CD4-positive, alpha-beta T cell treated with Interferon gamma for 1 hour (primary cell): ENCODE results near the gene SOCS3.
A peak's percentile ranks its signal among the peaks of the same experiment; 100 is the strongest.

Experiments
- DNase-seq: peaks from one replicate; pipeline ENCODE4 v3.0.0-alpha.2; 2020

Gene SOCS3, protein sequence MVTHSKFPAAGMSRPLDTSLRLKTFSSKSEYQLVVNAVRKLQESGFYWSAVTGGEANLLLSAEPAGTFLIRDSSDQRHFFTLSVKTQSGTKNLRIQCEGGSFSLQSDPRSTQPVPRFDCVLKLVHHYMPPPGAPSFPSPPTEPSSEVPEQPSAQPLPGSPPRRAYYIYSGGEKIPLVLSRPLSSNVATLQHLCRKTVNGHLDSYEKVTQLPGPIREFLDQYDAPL

DNA sequence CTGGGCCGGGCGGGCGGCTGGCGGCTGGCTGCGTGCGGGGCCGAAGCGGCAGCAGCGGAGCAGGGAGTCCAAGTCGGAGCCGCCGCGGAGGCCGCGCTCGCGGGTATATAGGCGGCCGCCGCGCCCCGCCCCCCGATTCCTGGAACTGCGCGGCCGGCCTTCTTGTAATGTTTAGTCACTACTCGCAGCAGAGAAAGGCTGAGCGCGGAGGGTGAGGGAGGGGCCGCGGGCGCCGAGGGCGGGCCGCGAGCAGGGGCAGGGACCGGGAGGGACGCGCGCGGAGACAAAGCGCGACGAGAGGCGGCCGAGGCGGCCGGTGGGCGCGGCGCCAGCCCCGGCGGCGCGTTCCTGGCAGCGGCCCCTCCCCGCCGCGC lies at the start of gene SOCS3:
SOCS3 (minus strand) TSS at position 81 of the 374 bp plus-strand sequence. CDS start 982 bp downstream, outside the sequence.
- DNase-seq: peak; percentile 97

DNA sequence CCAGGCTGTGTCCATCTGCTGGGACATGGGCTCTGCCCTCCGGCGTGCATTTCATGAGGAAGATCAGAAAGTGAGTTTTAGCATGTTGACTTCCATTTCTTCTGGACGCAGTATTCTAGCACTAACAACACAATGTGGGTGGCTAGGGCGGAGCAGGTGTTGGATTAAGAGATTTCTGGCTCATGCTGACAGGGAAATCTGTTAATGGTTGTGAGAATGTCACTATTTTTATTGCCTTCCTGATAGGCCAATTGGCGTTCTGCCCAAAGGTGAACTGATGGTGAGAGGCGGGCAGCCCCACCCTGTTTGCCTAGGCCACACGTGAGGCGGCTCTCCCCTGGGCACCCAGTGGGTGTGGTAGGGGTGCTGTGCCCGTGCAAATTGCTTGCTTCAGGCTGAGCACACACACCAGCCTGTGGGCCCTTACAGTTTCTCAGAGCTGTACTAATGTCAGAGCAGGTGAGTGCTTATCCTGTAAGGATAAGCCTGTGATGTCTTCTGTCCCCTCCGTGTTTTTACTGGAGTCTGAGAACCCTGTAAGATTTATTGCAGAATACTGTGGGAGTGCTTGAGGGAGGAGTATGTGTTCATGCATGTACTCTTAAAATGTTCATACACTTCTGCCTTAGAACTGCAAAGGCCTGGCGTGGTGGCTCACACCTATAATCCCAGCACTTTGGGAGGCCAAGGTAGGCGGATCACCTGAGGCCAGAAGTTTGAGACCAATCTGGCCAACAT lies 49.5 kb upstream of the SOCS3 start:
- DNase-seq: no peak

DNA sequence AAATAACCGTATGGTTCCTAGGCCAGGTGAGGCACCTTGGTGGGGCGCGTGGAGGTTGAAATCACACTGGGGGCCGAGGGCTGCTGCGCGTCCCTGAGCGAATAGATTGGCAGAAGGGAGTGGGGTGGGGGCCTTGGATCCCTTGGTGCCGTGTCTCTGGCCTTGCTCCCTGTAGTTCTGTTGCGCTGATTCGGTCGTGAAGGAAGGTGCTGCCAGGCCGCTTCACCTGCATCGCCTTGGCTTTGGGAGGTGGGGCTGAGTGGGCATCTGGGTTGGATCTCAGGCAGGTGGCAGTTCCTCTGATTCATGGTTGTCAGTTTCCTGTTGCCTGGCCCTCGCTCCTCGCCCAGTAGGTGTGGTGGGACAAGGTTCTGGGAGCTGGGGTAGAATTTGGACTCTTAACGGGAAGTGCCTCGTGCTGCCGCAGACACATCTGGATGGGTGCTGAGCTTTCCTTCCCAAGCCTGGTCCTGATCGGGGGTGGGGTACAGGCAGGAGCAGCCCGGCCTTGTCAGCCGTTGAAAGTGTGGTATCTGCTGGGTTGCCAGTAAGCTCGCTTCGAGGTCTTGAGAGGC lies 48.7 kb upstream of the SOCS3 start:
- no peak for DNase-seq

DNA sequence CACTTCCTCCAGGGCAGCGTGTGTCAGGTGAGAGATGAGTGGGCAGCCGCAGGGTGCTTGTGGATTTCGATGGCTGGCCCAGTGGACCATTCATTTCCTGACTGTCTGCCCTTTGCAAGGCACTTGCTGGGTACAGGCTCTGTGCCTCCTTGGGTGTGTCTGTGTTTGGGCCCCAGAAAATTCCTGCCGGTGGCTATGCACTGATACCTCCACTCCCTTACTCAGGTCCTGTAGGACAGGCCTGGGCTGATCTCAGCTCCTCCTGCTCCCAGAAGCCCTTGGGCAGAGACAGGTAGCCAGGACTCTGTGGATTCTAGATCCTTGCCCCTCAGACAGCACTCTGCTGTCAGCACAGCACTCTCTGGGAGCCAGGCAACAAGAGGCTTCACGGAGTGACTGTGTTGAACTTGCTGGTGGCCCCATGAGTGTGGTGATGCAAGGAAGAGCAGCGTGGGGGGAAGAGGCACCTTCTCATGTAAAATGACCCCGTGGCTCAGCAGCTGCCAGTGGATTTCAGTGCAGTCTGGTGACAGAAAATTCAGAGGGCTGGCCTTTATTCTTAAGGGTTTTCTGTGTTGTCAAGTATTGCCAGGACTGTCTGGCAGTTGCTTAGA lies 47.6 kb upstream of the SOCS3 start:
- DNase-seq: no peak

DNA sequence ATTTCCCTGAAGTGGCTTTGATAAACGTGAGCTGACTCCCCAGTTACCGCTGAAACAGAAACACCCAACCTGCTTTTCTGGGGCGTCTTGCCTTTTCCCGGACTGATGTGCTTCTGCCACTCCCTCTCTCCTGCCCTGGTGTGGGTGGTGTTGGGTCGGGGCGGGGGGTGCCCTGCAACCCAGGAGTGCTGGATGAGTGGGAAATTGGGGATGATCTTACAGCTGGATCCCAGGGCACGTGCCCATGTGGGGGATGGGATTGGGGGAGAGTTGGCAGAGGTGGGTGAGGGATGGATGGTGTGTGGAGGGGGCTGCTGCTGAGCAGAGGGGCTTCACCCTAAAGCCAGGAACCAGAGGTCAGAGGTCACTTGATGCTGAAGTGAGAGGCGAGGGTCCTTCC lies 47.0 kb upstream of the SOCS3 start:
- no peak for DNase-seq

DNA sequence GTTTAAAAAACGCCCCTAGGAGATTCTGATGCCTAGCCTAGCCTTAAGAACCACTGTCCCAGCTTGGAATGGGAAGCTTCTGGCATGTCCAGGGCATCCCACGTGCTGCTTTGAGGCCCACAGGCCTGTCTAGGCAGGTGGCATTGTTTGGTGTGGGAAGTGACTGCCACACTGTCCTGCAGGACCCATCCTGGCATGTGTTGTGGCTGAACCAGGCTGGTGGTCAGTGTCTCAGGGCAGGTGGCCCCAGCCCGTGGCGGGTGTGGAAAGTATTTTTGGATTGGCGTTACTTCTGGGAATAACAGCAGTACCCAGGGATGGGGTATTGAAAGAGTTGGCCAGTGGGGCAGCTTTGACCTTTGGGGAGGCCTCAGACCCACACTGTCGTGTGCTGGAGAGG lies 46.5 kb upstream of the SOCS3 start:
- no peak for DNase-seq

DNA sequence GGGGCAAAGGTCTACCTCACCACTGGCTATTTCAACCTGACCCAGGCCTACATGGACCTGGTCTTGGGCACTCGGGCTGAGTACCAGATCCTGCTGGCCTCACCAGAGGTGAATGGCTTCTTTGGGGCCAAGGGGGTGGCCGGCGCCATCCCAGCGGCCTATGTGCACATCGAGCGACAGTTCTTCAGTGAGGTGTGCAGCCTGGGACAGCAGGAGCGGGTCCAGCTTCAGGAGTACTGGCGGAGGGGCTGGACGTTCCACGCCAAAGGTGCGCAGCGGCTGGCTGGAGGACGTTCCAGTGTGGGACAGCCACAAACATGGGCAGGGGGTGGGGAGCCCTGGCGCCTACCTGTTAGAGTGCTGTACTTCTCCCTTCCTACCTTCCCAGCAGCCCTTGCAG lies 43.9 kb upstream of the SOCS3 start:
- DNase-seq: no peak

DNA sequence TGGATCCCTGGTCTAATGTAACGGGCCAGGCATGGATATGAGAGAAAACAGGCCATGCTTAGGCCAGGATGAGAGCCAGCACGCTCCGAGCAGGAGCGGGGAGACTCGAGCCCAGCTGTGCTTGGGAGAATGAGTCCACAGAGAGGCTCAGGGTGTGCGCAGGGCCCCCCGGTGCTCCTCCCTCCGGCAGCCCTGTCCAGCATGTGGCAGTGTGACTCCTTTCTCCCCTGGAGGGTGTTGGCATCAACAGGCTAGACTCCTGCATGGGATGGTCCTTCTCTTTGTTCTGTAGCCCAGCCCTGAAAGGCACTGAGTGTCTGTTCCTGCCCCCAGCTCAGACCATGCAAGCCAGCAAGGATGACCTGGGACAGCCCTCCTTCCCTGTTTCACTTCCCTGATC lies 42.0 kb upstream of the SOCS3 start:
- no peak for DNase-seq

DNA sequence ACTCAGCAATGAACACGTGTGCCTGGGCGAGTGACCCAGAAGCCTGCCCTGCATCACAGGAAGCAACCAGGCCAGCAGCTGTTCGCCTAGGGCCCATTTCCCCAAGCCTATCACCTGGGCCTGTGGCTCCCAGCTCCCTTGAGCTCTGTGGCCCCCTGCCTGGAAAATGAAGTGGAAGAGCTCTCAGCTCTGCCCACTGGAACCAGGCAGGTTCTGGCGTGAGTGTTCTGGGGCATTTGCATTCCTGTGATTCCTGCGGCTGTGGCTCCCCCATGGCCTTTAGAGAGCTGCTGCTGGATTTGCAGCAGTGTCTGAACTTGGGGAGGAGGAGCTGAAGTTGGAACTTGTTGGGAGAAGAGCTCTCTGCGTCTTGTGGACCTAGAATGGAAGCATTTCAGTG lies 41.4 kb upstream of the SOCS3 start:
- no peak for DNase-seq

DNA sequence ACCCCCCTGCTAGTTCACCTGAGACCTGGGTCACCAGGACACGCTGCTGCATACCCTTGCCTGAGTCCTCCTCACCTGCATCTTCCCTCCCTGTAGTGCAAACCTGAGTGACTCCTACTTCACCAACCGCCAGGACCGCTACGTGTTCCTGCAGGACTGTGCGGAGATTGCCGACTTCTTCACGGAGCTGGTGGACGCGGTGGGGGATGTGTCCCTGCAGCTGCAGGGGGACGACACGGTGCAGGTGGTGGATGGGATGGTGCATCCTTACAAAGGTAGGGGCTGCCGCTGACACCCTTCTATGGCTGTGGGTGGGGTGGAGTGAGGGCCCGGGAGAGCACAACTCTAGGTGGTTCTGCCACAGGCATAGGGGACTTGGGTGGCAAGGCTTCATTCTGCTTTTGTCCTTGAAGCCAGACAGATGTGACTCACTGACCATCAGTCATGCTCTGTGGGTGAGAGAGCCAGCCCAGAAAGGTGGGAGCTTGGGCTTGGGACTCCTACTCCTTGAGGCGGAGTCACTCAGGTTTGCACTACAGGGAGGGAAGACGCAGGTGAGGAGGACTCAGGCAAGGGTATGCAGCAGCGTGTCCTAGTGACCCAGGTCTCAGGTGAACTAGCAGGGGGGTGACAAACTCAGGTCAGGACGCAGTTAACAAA lies 40.8 kb upstream of the SOCS3 start:
- DNase-seq: no peak

DNA sequence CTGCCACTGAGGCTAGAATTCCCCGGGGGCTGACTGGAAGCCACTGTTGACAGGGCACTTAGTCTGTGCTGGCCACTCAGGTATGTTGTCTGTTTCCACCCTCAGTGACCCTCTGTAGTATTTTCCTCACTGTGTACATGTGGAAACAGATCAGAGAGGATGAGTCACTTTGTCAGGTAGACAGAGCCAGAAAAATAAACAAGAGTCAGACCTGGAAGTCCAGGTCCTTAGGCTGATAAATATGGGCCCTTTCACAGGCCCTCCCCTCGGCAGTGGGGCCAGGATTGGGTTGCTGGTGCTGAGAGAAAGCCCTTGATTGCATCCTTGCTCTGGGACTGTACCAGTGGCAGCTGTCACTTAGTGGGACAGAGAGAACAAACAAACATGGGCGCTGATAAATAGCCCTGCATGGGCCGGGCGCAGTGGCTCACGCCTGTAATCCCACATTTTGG lies 39.8 kb upstream of the SOCS3 start:
- no peak for DNase-seq

DNA sequence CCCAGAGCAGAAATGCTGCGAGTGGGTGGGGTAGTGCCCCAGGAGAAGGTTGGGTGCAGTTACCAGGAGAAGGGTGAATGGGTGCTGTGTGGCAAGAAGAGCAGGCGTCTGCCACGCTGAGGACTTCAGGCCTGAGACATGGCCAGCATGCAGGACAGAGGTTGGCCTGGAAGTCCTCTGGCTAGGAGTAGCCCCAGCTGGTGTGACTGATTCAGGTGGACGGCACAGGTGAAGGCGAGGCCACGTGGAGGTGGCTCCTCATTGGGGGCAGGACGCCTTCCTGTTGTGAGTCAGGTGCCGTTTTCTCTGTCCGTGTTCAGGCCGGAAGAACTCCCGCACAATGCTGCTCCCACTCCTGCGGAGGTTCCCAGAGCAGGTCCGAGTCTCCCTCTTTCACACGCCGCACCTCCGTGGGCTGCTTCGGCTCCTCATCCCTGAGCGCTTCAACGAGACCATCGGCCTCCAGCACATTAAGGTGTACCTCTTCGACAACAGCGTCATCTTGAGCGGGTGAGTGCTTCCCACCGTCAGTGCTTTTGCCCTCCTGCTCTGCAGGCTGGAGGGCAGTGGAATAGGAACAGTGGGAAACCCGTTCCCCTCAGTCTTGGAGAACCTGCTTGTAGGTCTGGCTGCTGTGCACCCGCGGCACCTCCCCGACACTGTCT lies 39.3 kb upstream of the SOCS3 start:
- no peak for DNase-seq

DNA sequence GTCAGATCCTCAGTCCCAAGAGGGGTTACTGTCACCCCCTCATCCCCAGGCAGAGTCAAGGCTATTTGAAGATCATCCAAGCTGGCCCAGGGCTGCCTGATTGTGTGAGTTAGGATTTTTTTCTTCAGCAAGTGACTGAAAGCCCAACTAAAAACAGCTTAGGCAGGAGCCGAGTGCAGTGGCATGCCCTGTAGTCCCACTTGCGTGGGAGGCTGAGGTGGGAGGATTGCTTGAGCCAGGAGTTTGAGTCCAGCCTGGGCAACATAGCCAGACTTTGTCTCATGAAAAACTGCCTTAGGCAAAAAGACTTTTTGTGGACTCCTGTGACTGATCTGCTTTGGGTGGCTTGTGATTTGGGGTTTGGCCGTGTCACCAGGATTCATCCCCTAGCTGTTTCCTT lies 38.5 kb upstream of the SOCS3 start:
- DNase-seq: no peak

DNA sequence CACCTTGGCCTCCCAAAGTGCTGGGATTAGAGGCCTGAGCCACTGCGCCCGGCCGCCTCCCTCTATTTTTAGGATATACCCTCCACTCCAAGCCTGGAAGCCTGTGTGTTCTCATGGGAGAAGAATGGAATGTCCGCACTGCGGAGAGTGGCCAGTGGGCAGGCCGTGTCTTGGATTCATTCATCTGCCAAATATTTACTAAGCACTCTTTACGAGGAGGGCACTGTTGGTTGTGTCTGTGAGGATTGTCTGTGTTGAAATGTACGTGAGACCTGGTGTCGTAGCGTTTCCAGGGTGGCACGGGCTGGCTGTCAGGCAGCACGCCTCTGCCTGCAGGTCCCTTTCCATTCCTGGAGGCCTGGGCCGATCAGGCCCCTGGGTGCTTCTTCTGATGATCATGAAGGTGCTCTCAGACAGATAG lies 37.8 kb upstream of the SOCS3 start:
- DNase-seq: no peak

DNA sequence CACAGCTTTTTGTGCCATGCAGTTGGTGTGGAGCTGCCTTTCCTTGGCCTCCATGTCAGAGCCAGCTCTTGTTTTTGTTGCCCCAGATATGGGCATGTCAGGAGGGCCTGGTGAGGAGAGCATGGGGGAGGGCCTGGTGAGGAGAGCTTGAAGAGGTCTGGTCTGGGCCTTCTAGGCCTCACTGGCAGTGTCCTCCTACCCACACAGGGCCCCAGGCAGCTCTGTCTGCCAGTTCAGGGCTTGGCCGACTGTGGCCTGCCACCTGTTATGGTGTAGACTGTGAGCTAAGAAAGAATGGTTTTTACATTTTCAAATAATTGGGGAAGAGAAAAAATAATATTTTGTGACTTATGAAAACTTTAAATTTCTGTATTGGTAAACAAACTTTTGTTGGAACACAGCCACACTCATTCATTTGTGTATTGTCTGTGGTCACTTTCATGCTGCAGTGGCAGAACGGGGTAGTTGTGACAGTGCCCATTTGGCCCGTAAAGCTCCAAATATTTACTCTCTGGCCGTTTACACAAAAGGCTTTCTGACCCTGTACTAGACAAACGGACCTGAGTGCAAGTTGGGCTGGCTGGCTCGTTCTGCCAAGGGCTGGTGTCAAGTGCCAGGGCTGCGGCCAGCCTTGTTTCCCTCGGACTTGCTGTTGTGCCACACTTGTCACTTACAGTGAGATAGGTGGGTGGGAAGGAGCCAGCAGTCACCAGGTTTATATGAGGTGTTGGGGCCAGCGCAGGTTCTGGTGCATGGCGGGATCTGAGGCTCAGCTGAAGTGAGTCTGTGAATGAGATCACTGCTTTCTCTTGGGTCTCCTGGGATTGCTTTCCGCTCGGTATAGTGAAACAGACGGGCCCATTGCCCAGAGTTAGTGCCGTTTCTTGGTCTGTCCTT lies 36.8 kb upstream of the SOCS3 start:
- DNase-seq: no peak

DNA sequence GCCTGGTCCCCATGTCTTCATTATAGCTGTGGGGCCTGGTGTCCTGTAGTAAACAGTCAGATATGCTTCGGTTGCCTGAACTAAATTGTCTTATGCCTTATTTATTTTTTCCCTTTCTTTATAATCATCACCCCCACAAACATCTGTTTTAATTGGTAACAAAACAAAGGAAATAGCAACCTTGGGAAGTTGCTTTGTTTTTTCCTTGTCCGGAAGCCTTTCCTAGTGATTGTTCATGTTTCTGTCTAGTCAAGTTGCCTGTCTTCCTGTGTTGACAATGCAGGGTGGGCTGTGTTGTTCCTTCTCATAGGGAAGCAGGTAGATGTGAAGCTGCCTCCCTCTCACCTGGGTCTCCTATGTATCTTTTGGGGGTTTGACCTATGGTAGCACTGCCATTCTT lies 35.3 kb upstream of the SOCS3 start:
- no peak for DNase-seq

DNA sequence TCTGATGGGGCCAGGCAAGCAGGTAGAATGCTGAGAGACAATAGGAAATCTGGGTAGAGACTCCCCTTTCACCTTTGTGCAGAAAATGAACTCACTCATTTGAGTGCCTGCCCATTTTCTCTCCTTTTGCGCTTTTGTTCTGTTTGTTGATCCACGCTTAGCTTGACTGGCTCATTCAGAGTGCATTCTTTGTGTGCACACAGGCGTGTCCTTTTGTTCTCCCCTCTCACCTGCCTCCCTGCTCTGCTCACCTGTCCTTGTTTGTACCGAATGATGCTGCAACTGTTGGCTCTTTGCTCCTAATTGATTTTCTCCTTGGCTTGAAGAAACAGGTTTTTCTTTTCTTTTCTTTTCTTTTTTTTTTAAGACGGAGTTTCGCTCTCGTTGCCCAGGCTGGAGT lies 34.3 kb upstream of the SOCS3 start:
- DNase-seq: no peak

DNA sequence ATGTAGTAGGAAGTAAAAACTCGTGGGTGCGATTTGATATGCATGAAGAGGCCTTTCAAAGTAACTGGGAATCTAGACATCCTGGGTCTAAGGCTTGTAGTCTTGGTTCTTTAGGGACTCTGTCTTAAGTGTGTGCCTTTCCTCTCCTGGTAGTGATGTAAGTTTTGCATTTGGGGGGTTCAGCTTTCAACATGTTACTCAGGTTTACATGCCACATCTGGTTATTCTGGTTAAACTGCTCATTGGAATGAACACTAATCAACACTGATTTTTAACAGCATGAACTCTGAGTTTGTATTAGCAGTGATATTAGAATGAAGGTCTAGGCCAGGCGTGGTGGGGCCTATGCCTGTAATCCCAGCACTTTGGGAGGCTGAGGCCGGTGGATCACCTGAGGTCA lies 33.7 kb upstream of the SOCS3 start:
- no peak for DNase-seq

DNA sequence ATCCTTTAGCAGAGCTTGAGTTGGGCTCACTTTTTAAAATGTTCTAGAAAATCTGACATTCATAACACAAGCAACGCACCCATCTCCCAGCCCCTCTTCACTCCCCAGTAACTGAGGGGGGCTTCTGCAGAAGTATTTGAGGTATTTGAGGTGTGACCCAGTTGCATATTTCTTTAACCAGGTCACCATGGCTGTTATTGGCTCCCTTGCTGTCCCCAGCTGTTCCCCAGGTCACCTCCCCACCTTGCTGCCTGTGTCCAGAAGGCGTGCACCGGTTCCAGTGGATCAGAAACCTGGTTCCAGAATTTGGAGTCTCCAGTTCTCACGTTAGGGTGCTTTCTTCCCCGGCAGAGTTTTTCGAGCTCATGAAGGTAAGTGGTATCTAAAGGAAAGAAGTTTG lies 32.4 kb upstream of the SOCS3 start:
- no peak for DNase-seq

DNA sequence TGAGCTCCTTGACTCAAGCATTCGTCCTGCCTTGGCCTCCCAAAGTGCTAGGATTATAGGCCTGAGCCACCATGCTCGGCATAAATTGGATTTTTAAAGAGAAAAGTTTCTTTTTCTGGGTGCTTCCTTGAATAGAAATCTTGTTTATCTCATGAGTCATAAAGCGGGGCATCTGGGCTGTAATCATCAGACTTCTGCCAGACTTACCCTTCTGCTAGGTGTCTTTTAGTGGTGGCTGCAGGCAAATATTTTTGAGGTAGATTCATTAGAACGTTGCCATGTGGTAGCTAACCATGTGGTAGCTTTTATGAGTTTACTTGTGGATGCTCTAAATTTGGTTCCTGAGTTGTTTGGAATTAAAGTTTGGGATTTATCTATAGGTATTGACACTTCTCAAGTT lies 32.0 kb upstream of the SOCS3 start:
- no peak for DNase-seq

DNA sequence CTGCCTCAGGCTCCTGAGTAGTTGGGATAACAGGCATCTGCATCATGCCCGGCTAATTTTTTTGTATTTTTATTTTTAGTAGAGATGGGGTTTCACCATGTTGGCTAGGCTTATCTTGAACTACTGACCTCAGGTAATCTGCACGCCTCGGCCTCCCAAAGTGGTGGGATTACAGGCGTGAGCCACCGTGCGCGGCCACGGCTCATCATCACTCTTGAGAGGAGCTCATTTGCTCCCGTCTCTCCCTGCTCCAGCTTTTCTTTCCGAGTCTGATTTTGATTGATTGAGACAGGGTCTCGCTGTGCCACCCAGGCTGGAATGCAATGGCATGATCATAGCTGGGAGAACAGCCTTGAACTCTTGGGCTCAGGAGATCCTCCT lies 31.2 kb upstream of the SOCS3 start:
- no peak for DNase-seq
